Activated naive CD4-positive, alpha-beta T cell (primary cell): ENCODE results near the gene CLDN11.

ENCODE experiments used
- DNase-seq, 4 experiments: peaks; one replicate each; lab custom pipeline; 2025; lab: John Stamatoyannopoulos, UW

The CLDN11 gene

DNA sequence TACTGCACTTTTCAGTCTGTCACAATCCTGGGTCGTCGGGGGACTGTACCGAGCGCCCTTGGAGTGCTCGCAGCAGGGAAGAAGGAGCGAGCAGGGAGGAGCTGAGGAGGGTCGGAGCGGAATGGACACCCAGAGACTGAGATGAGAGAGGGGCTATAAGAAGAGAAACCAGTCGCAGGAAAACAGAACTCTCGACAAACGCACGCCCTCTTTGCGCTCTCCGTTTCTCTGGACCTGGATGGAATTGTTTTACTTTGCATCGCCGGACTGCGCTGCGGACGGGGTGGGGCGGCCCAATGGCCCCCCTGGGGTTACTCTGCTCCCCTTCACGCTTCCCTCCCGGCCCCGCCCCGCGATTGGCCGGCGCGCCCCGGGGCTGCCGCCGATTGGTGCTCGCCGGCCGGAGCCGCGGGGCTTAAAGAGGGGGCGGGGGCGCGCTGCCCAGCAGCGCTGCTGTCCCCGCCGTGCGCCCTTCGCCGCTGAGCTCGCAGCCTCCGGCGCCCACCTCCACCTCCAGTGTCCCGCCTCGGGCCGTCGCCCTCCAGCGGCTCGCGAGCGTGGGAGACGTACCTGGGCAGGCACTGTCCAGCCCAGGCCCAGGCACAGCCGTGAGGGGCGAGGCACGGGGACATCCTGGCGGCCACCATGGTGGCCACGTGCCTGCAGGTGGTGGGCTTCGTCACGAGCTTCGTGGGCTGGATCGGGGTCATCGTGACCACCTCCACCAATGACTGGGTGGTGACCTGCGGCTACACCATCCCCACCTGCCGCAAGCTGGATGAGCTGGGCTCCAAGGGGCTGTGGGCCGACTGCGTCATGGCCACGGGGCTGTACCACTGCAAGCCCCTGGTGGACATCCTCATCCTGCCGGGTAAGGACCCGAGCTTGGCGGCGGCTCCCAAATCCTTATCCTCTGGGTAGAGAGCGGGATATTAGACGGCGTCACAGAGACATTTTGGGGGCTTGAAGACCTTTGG is at the start of gene CLDN11:
Gene CLDN11 (plus strand): TSS at position 447 of the 977 bp plus-strand sequence. CDS start 199 bp downstream, at position 646.
- DNase-seq: no peak

DNA sequence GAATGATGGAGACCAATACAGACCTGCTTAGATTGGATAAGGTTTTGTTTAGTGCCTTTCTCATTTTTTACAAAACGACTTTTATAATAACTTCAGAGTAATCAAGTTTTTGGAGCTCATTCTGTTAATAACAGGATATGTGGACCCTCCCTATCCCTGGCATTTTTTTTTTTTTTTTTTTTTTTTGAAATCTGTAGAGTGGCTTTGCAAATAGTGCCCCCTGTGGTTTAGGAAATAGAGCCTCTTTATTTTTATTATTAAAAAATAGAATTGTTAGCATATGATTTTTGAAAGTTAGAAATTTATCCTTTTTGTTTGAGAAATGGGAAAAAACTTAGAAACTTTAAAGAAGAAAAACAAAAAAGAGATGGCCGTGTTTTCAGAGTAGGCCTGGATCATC is 49.7 kb upstream of the CLDN11 start:
- DNase-seq: no peak

DNA sequence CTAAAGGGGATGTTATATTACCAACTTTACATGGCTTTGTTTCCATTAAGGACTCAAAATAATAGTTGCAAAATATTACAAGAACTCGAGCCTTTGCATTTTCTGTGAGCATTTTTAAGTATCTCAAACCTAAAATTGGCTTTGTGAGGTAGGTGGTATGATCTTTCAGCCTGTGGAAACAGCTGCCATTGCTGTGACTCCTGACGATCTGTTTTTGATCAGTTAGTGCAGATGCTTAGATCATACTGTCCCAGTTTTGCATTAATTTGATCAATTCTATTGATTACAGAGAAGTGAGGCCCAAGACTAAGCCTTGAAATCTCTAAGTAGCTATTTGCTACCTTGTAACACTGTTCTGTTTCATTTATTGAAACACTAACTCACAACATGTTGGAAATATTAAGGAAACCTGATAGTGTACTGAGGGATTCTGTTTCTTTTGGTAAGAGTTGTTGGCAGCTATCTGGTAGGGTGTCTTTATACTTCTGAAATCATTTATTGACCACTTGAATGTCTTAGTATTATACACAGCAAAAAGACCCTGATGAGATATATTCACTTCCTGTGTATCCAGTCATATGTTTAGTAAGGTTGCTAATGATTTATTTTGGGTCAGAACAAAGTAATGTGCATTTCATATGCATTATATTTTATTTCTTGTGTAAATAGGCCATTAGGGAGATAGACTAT is 46.3 kb upstream of the CLDN11 start:
- no peak for DNase-seq

DNA sequence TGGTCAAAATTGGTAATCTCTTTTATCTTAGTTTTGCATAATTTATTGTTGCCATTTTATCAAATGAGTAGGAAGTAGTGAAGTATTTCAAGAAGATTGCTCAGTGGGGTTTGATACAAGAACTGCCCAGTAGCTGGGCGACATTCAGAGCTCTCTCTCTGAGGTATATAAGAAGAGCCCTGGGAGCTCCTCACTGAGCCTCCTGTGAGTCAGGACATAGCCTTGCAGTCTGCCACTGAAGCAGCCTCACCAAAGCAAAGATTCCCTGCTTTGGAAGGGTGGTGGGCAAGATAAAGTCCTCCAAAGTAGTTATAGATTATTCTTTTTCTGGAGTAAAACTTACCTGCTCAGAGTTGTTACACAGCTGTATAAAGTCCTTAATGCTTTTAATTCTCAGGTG is 35.1 kb upstream of the CLDN11 start:
- DNase-seq: no peak

DNA sequence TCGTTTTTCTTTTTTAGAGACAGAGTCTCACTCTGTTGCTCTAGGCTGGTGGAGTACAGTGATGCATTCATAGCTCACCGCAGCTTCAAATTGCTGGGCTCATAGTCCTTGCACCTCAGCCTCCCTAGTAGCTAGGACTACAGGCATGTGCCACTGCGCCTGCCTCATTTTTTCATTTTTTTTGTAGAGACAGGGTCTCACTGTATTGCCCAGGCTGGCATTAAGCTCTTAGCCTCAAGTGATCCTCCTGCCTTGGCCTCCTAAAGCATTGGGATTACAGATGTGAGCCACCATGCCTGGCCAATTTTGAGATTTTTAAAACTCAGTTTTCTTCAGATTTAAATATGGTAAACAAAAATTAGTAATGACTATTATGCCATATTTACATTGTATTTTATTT is 32.2 kb upstream of the CLDN11 start:
- no peak for DNase-seq

DNA sequence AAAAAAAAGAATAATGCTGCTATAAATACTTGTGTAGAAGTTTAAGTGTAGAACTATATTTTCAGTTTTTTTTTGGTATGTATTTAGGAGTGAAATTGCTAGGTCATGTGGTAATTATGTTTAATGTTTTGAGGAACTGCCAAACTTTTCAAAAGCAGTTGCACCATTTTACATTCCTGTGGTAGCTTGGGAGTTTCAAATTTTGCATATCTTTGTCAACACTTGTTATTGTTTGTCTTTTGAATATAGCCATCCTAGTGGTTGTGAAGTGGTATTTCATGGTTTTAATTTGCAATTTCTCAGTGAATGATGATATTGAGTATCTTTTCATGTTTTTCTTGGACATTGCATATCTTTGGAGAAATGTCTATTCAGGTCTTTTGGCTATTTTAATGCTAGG is 30.7 kb upstream of the CLDN11 start:
- no peak for DNase-seq

DNA sequence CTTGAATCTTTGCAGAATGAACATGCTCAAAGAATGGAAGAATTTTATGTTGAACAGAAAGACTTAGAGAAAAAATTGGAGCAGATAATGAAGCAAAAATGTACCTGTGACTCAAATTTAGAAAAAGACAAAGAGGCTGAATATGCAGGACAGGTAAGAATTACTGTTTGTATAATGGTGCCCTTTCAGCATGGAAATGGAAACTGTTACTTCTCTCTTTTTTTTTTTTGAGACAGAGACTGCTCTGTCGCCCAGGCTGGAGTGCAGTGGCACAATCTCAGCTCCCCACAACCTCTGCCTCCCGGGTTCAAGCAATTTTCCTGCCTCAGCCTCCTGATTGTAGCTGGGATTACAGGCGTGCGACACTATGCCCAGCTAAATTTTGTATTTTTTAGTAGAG is 27.6 kb upstream of the CLDN11 start:
- DNase-seq: no peak

DNA sequence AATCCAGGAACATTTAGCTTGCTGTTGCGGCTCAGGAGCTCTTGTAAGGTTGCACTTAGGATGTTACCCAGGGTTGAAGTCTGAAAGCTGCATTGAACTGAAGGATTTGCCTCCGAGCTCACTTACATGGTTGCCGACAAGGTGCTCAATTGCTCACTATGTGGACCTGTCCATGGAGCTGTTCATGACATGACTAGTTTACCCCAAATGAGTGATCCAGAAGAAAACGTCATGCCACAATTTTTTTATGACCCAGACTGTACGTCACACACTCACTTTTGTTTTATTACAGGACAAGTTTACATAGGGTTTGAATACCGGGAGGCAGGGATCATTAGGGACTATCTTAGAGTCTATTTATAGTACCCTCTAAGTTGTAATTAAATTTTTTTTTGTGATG is 21.0 kb upstream of the CLDN11 start:
- no peak for DNase-seq

DNA sequence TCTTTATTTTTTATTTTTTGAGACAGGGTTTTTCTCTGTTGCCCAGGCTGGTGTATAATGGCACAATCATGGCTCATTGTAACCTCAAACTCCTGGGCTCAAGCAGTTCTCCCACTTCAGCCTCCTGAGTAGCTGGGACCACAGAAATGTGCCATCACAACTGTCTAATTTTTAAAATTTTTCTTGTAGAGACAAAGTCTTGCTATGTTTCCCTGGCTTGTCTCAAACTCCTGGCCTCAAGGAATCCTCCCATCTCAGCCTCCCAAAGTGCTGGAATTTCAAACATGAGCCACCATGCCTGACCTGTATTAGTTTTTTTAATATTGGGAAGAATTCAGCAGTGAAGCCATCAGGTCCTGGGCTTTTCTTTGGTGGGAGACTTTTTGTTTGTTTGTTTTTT is 13.6 kb upstream of the CLDN11 start:
- DNase-seq: no peak

DNA sequence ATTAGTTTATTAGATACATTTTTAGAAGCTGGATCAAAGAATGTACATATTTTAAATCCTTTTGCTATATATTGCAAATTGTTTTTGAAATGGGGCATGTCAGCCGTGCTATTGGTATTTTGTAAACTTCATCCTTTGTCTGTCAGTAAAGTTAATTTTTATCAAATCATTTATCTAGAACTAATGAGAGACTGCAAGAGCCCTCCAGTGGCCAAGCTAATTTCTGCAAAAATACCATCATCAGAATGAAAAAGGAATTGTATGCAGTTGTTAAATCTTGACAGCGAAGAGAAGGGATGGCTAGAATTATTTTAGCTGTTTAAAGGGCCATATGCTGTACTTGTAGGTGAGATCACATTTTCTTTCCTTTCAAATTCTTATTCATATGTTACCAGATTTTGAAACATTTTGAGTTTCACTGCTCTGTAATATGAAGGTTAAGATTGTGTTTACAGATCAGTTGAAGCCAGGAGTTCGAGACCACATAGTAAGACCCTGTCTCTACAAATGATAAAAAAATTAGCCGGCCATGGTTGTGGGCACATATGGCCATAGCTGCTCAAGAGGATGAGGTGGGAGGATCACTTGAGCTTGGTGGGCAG is 8.1 kb upstream of the CLDN11 start:
- no peak for DNase-seq

DNA sequence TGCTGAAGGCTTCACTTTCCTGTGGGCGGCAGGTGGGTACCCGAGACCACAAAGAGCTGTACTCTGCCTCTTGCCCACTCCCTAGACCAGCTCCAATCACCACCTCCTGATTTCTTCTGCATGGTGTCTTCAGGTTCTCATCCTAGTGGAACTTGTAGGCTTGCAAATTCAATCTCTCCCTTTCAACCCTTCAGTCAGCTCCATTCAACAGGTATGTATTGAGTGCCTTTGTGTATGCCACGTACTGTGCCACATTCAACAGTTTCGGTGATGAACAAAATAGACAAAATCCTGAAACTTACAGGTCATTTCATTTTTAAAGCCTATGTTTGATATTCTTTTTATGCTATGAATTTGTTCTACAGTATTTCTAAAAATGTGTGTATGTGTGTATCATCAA is 5.4 kb upstream of the CLDN11 start:
- DNase-seq: no peak

DNA sequence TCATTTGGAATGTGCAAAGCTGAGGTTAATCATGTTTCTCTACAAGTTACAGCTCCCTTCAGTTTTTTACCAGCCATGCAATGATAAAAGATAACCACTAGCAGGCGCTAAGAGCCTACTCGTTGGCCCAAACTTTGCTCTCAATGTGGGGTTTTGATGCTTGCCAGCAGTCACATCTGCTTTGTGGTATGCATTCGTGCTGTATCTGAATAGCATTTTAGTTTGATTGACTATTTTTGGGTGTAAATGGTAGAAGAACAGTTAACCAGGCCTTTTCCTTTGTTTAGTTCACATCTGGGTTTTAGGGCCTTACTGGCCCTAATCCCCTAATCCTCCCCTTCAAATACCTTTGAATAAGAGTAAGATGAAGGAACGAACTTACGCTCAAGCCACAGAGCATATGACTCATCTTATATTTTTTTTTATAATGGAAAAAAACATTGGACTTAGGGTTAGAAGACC is 4.4 kb upstream of the CLDN11 start:
- DNase-seq: no peak

DNA sequence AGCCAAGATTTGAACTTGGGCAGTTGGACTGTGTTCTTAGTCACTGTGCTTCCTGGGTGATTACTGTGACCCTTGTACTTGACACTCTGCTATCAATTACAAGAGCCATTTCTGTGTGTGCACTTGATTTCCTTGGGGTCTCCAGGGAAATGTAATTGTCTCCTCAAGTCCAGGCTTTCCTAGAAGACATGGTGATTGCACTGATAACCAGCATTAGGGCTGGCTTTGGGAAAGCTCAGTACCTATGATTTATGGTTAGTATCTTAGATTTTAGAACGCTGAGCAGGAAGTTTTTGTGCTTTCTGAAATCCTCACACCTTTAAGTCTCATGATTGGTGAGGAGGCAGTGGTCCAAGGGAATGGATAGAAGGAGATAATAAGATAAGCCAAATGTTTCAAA is 1.6 kb upstream of the CLDN11 start:
- DNase-seq: no peak

DNA sequence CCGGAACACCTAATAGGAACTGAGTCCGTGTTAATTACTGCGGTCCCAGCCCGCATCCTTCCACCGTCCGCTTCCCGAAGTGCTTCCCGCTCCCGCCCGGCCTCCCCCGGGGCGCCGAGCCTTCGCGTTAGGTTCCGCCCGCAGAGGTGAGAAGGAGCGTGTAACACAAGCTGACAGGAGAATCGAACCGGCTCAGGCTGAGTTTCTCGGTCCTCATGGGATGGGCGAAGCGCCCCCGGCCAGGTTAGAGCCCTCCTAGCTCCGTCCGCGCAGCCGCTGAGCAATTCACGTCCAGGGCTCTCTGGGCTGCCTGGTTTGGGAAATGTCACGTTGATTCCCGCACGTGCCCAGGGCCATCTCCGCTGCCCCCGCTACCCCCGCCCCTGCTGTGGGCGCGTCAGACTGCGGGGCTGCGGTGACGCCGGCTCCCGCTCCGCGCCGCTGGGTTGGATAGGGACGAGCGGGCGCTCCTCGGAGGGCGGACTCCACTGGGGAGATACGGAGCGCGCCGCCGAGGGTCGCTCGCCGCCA is 954 bp downstream of the CLDN11 start:
- no peak for DNase-seq

DNA sequence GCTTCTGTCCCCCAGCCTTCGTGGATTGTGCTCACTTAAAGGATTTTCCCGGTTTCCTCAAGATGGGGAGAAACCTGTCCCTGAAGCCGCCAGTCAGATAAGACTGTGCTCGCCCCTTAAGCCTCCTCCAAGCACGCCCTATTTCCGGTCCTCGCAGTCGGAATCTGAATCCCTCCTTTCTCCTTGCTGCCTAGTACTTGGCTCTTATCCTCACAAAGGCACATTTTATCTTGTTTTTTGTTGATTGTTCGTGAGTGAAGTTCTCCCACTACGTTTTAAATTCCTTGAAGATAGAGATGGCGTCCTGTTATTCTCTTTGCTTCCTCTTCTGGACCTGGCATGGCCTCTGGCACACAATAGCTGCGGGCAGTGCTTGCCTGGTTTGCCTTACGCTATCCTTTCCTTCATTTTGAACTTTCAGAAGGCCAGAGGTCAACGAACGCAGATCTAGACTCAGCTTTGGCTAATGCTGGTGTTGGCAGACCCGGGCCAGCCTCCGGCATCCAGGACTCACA is 1.7 kb downstream of the CLDN11 start:
- no peak for DNase-seq

DNA sequence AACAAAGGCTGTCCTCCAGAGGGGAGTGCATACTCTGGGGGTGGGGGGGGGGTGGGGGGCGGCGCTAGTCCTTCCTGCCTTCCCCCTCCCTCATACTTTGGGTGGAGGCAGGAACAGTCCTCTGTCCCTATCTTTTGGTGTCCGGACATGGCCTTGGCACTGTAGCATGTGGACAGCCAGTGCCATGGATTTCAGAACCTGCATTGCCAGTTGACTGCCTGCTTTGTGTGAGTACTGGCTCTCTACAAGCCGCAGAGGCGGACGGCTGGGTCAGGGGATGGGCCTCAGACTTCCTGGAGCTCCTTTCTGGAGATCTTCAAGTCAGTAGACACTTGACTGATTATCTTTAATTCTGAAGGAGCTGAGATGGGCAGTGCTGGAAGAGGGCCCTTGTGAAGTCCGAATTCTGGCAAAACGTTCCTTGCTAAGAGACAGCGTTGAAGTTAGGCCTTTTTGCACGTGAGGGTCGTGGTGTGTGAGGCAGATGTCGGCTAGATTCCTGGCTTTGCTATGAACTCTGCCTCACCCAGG is 2.5 kb downstream of the CLDN11 start:
- DNase-seq: no peak

DNA sequence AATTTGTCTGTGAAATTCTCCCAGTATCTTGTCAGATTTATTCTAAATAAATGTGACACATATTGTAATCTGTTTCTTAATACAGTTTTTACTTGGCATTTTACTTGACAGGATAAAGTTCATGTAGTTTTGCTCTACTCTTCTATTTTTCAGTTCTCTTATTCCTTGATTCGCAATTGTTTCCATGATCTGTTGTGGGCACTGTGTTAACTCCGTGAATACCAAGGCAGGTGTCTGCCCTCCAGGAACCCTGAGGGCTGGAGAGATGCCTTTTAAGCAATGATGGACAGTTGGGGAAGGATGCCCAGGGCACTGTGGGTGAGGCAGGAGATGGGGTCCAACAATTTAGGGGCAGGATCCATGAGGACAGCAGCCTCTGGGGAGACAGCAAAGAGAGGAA is 3.1 kb downstream of the CLDN11 start:
- DNase-seq: no peak

DNA sequence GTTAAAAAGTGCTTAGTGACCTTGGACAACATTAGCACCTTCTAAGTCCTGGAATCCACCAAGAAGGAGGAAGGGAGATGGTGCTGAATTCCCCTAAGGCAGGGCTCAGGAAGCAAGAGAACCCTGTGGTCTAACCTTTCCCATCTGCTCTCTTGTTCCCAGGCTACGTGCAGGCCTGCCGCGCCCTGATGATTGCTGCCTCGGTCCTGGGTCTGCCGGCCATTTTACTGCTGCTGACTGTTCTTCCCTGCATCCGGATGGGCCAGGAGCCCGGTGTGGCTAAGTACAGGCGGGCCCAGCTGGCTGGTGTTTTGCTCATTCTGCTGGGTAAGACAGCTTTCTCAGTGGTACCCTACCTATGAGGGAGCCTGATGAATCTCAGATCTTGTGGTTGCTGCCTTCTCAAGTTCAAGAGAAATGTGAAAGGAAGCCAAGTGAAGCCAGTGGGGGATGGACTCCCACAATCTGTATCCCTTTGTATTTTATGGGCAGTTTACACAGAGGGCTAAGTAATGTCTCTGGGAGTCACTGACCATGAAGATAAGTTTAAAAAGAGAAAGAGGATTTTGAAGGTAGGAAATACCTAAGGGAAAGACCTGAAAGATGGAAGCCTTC is 4.4 kb downstream of the CLDN11 start:
- DNase-seq: no peak

DNA sequence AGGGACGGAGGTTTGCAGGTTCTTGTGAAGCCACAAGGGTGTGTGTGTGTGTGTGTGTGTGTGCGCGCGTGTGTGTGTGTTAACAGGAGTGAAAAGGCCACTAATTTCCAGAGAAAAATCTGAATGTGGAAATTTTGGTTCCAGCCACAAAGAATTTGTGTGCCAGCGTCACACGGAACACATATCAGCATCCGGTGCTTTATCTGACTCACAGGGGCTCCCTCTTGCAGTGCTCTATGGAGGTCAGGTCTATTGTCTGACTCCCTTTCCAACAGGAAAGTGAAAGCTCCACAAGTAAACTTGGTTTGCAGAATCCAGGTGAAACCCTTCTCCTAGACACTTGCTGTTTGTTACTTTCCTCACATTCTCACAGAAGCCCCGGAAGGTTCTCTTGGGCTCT is 6.2 kb downstream of the CLDN11 start:
- DNase-seq: no peak

DNA sequence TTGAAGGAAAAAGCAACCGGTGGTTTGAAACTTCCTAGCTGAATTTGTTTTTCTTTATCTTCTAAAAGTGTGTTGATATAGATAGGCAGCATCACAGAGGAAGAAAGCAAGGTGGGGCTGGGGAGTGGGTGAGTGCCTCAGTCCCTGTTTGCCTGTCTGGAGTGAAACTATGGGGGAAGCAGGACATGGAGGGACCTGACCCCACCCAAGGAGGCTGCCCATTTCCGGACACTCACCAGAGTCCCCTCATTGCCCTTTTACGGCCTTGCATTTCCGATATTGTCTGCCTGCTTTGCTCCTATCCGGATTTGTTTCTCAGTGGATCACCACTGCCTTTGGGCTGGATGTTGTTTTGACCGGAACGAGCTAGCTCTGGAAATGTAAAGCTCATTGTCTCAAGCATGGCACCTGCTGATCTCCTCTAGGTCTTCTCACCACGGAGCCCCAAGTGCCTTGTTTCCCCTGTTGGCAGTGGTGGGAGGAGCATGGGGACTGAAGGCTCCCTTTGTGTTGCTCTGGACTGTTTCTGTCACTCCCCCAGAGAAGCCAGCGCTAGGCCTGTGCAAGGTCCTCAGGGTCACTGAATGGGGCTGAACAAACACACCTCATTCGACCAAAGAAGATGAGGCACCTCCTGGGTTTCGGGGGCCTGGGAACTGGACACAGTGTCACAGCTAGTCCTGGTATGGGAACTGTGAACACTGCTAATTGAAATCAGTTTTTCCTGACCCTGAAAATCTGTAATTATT is 7.0 kb downstream of the CLDN11 start:
- no peak for DNase-seq

DNA sequence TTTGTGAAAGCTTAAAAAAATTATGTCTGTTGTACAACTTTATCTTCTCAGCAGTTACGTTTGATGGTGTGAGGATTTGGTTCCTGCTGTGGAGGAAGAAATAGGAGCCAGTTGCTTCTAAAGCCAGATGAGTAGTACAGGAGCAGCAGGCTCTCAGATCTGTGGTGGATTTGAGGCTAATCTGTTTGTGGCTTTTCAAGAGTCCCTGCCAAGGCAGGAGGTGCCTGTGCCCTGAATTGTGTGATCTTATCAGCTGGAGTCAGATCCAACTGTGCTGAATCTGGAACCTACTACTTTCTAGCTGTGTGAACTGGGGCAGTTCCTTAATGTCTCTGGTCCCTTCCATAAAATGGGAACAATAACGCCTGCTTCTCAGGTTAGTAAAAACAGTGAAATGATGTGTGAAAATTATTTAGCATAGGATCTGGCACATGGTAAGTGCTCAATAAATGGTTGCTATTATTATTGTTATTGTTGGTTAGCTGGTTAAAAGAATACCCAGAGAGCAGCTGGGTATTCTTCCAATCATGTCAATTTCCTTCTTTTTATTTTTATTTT is 7.7 kb downstream of the CLDN11 start:
- DNase-seq: no peak
